ENCODE results near the gene TMED6. TPM values are rescaled to one million over a fixed set of nuclear protein-coding genes. Genes with fewer than 3 reads are reported as not detected.

TMED6 gene
- total RNA-seq = 0.12 and 0.13 TPM in 2 replicates

GRCh38 chr16:69351309-69352027, at the start of gene TMED6:
Gene TMED6, minus strand, starts transcription at chr16:69351786. Its CDS starts 33 bp downstream, at chr16:69351753.

GRCh38 chr16:69339289-69340094, 12.1 kb downstream of the TMED6 start, which contains the start of the genes COG8 and NIP7:
Gene COG8, minus strand, starts transcription at chr16:69339564. Its CDS starts 12 bp downstream, at chr16:69339552.
Gene NIP7, plus strand, starts transcription at chr16:69339772. Its CDS starts 58 bp downstream, at chr16:69339830.

GRCh38 chr16:69330286-69331109, 21.1 kb downstream of the TMED6 start, which contains the start of gene PDF:
Gene PDF, minus strand, starts transcription at chr16:69330588. Its CDS starts 18 bp downstream, at chr16:69330570.

GRCh38 chr16:69310653-69311532, 40.7 kb downstream of the TMED6 start, which contains the start of gene VPS4A:
Gene VPS4A, plus strand, starts transcription at chr16:69311350. Its CDS starts 162 bp downstream, at chr16:69311512.

Other genes starting within 250 kb of the TMED6 start
- gene HAS3, start 246.1 kb downstream of the TMED6 start, total RNA-seq = 0.37 and 0.66 TPM in 2 replicates
- 36.3 and 40.8 TPM in 2 replicates for gene CHTF8, start 219.2 kb downstream of the TMED6 start, total RNA-seq
- gene UTP4, start 219.1 kb downstream of the TMED6 start, total RNA-seq = 12.9 and 17.4 TPM in 2 replicates
- 30.4 and 36.3 TPM in 2 replicates for gene SNTB2, start 164.6 kb downstream of the TMED6 start, total RNA-seq
- 28.0 and 38.8 TPM in 2 replicates for gene VPS4A, start 40.4 kb downstream of the TMED6 start, total RNA-seq
- gene PDF, start 21.2 kb downstream of the TMED6 start, total RNA-seq = 11.3 and 14.9 TPM in 2 replicates
- 27.3 and 28.1 TPM in 2 replicates for gene COG8, start 12.2 kb downstream of the TMED6 start, total RNA-seq
- gene NIP7, start 12.0 kb downstream of the TMED6 start, total RNA-seq = 14.8 and 18.1 TPM in 2 replicates
- gene TERF2, start 34.2 kb upstream of the TMED6 start, total RNA-seq = 11.9 and 12.6 TPM in 2 replicates
- 86.1 and 93.3 TPM in 2 replicates for gene CYB5B, start 72.8 kb upstream of the TMED6 start, total RNA-seq
- 13.5 and 21.0 TPM in 2 replicates for gene NFAT5, start 214.2 kb upstream of the TMED6 start, total RNA-seq